WTC11 (cell line): ENCODE results near the gene HLF. TPM values are rescaled to one million over a fixed set of nuclear protein-coding genes. Genes with fewer than 3 reads are reported as not detected.

ENCODE experiments used
- ATAC-seq: fragments of 200-7000 bp; cut with Tn5 transposase; 2 replicates; pipeline ENCODE4 v1.10.0; 2021; ENCODE audit warnings: mild to moderate bottlenecking, moderate library complexity
- CTCF ChIA-PET: fragments of 300-600 bp; sonication (Branson Sonifier 250); formaldehyde crosslinking; loops from one replicate; lab custom pipeline; 2021; ENCODE audit warnings: antibody characterized with exemption; lab: Charles Lee
- POLR2A ChIA-PET: fragments of 350-600 bp; sonication (Branson Sonifier 250); formaldehyde crosslinking; loops from one replicate; lab custom pipeline; 2021; ENCODE audit warnings: antibody characterized with exemption; lab: Charles Lee
- DNase-seq: peaks from one replicate; pipeline ENCODE4 v3.0.0; 2021; ENCODE audit warnings: low spot score
- H3K27ac Mint-ChIP-seq: 2 replicates; pipeline ENCODE4 v1.8.0; 2021; ENCODE audit warnings: mixed read lengths
- H3K27me3 Mint-ChIP-seq: 2 replicates; pipeline ENCODE4 v1.8.0; 2021; ENCODE audit warnings: low read depth, mild to moderate bottlenecking, moderate library complexity, mixed read lengths
- H3K36me3 Mint-ChIP-seq: 2 replicates; pipeline ENCODE4 v1.8.0; 2021; ENCODE audit warnings: mixed read lengths
- H3K4me1 Mint-ChIP-seq: 2 replicates; pipeline ENCODE4 v1.8.0; 2022; ENCODE audit warnings: mixed read lengths
- H3K4me3 Mint-ChIP-seq: 2 replicates; pipeline ENCODE4 v1.8.0; 2021; ENCODE audit warnings: mild to moderate bottlenecking, moderate library complexity, mixed read lengths
- H3K9me3 Mint-ChIP-seq: 2 replicates; pipeline ENCODE4 v1.8.0; 2021; ENCODE audit warnings: mixed read lengths
- ARID4B ChIP-seq: sonication (generic); formaldehyde crosslinking; IDR thresholded peaks from 2 replicates; pipeline ENCODE4 v1.8.0; 2023; ENCODE audit warnings: missing genetic modification reagents, mild to moderate bottlenecking, borderline replicate concordance
- CBFB ChIP-seq: sonication (generic); formaldehyde crosslinking; IDR thresholded peaks from 2 replicates; pipeline ENCODE4 v1.8.1; 2022; ENCODE audit warnings: mild to moderate bottlenecking, low read depth, missing genetic modification reagents
- CREB1 ChIP-seq: sonication (generic); formaldehyde crosslinking; IDR thresholded peaks from 2 replicates; pipeline ENCODE4 v1.8.0; 2023; ENCODE audit warnings: mild to moderate bottlenecking, missing genetic modification reagents
- E2F4 ChIP-seq: sonication (generic); formaldehyde crosslinking; IDR thresholded peaks from 2 replicates; pipeline ENCODE4 v1.8.1; 2022; ENCODE audit warnings: low read depth, mild to moderate bottlenecking, moderate library complexity, missing genetic modification reagents, borderline replicate concordance
- E2F5 ChIP-seq: sonication (generic); formaldehyde crosslinking; IDR thresholded peaks from 2 replicates; pipeline ENCODE4 v1.8.1; 2022; ENCODE audit warnings: mild to moderate bottlenecking, moderate library complexity, missing genetic modification reagents
- ELF4 ChIP-seq: sonication (generic); formaldehyde crosslinking; IDR thresholded peaks from 2 replicates; pipeline ENCODE4 v1.8.1; 2022; ENCODE audit warnings: low read depth, mild to moderate bottlenecking, moderate library complexity, missing genetic modification reagents
- EMX1 ChIP-seq: fragments of 250-450 bp; sonication (Bioruptor Pico); IDR thresholded peaks from 2 replicates; pipeline ENCODE4 v1.8.0; 2021; ENCODE audit warnings: mild to moderate bottlenecking
- GABPB1 ChIP-seq: sonication (generic); formaldehyde crosslinking; IDR thresholded peaks from 2 replicates; pipeline ENCODE4 v1.8.1; 2023; ENCODE audit warnings: mild to moderate bottlenecking, missing genetic modification reagents
- HMGXB4 ChIP-seq: sonication (generic); formaldehyde crosslinking; IDR thresholded peaks from 2 replicates; pipeline ENCODE4 v1.8.1; 2023; ENCODE audit warnings: mild to moderate bottlenecking, moderate library complexity, missing genetic modification reagents
- MYBL2 ChIP-seq: sonication (generic); formaldehyde crosslinking; IDR thresholded peaks from 2 replicates; pipeline ENCODE4 v1.8.1; 2023; ENCODE audit warnings: mild to moderate bottlenecking, moderate library complexity, missing genetic modification reagents
- NFYB ChIP-seq: sonication (generic); formaldehyde crosslinking; conservative IDR thresholded peaks from 2 replicates; pipeline ENCODE4 v1.8.0; 2022; ENCODE audit warnings: low read depth, missing genetic modification reagents
- NR2C2 ChIP-seq: sonication (generic); formaldehyde crosslinking; IDR thresholded peaks from 2 replicates; pipeline ENCODE4 v1.8.0; 2022; ENCODE audit warnings: mild to moderate bottlenecking, missing genetic modification reagents
- SMAD4 ChIP-seq: sonication (generic); formaldehyde crosslinking; IDR thresholded peaks from 2 replicates; pipeline ENCODE4 v1.8.0; 2022; ENCODE audit warnings: mild to moderate bottlenecking, missing genetic modification reagents
- SP1 ChIP-seq: sonication (generic); formaldehyde crosslinking; conservative IDR thresholded peaks from 2 replicates; pipeline ENCODE4 v1.8.1; 2022; ENCODE audit warnings: missing genetic modification reagents
- TP53 ChIP-seq: sonication (generic); formaldehyde crosslinking; IDR thresholded peaks from 2 replicates; pipeline ENCODE4 v1.8.1; 2023; ENCODE audit warnings: mild to moderate bottlenecking, missing genetic modification reagents
- USF2 ChIP-seq: sonication (generic); formaldehyde crosslinking; IDR thresholded peaks from 2 replicates; pipeline ENCODE4 v1.8.1; 2023; ENCODE audit warnings: mild to moderate bottlenecking, missing genetic modification reagents, moderate library complexity
- ZNF263 ChIP-seq: sonication (generic); formaldehyde crosslinking; IDR thresholded peaks from 2 replicates; pipeline ENCODE4 v1.8.1; 2022; ENCODE audit warnings: low read depth, mild to moderate bottlenecking, moderate library complexity, missing genetic modification reagents
- ZNF416 ChIP-seq: fragments of 250-450 bp; sonication (Bioruptor Pico); IDR thresholded peaks from 2 replicates; pipeline ENCODE4 v1.9.0; 2021; ENCODE audit warnings: mild to moderate bottlenecking, inconsistent platforms
- ZNF423 ChIP-seq: fragments of 250-450 bp; sonication (Bioruptor Pico); IDR thresholded peaks from 2 replicates; pipeline ENCODE4 v2.1.2; 2022; ENCODE audit warnings: mild to moderate bottlenecking, moderate library complexity
- ZNF425 ChIP-seq: fragments of 250-450 bp; sonication (Bioruptor Pico); conservative IDR thresholded peaks from 2 replicates; pipeline ENCODE4 v1.9.0; 2021; ENCODE audit warnings: mild to moderate bottlenecking
- ZNF671 ChIP-seq: fragments of 250-450 bp; sonication (Bioruptor Pico); IDR thresholded peaks from 2 replicates; pipeline ENCODE4 v1.8.0; 2021; ENCODE audit warnings: mild to moderate bottlenecking
- total RNA-seq: library from RNA; stranded (reverse); gene quantifications from 3 replicates; pipeline ENCODE4 v1.2.3, GENCODE V29; 2021

HLF gene
- total RNA-seq, 1 experiment from 2014 or later, result 0.31 TPM

GRCh38 chr17:55308613-55309391, 44.0 kb downstream of the HLF start:
- ATAC-seq, result no peak
- H3K4me1 Mint-ChIP-seq, result peaks cover 23% of the 10 kb centered on the region
- 0 out of 2 replicates have a peak, but pooled peaks have one; percentile 31 for TF ChIP-seq GABPB1 (CRISPR knock-in tag)
- no peak for TF ChIP-seq HMGXB4 (CRISPR knock-in tag)
- TF ChIP-seq, all 79 proteins: peak for 1
- ChIA-PET CTCF (no interaction called here), POLR2A (no interaction called here)
- no peak overlapping the region for H3K4me3 Mint-ChIP-seq
- no peak for DNase-seq
- H3K27ac Mint-ChIP-seq, result no peak overlapping the region
- no peaks in the 10 kb centered on the region for H3K9me3 Mint-ChIP-seq
- H3K36me3 Mint-ChIP-seq, result no peaks in the 10 kb centered on the region
- H3K27me3 Mint-ChIP-seq, result no peaks in the 10 kb centered on the region

- Mint-ChIP-seq H3K27me3 (no peaks in the 10 kb centered on the region), H3K4me1 (peaks cover 9% of the 10 kb centered on the region)
These were observed 47.1 kb downstream of the HLF start for GRCh38 chr17:55311767-55312375.

More at GRCh38 chr17:55311767-55312375, 47.1 kb downstream of the HLF start:
- no peaks in the 10 kb centered on the region for H3K36me3 Mint-ChIP-seq
- POLR2A ChIA-PET, result no interaction called here
- H3K4me3 Mint-ChIP-seq, result no peak overlapping the region
- H3K27ac Mint-ChIP-seq, result no peak overlapping the region
- ATAC-seq (no peak), DNase-seq (no peak)
- no peaks in the 10 kb centered on the region for H3K9me3 Mint-ChIP-seq
- no peak for TF ChIP-seq NR2C2 (CRISPR knock-in tag)
- TF ChIP-seq ZNF263, result no peak
- TF ChIP-seq EMX1, result no peak
- TF ChIP-seq CBFB (CRISPR knock-in tag), result no peak
- TF ChIP-seq ZNF425 (CRISPR knock-in tag), result no peak
- TF ChIP-seq NFYB (CRISPR knock-in tag), result no peak
- no peak for TF ChIP-seq E2F4 (CRISPR knock-in tag)
- no peak for TF ChIP-seq ZNF671 (CRISPR knock-in tag)
- TF ChIP-seq ARID4B, result no peak
- no peak for TF ChIP-seq SP1 (CRISPR knock-in tag)
- TF ChIP-seq TP53, result no peak
- no peak for TF ChIP-seq ELF4 (CRISPR knock-in tag)
- no peak for TF ChIP-seq CREB1
- TF ChIP-seq E2F5, result no peak
- TF ChIP-seq ZNF416 (CRISPR knock-in tag), result no peak
- no peak for TF ChIP-seq SMAD4
- TF ChIP-seq USF2, result no peak
- no peak for TF ChIP-seq ZNF423 (CRISPR knock-in tag)
- TF ChIP-seq MYBL2 (CRISPR knock-in tag), result no peak
- CTCF ChIA-PET, result no interaction called here
